IMR-90 (cell line): ENCODE results near the gene TEX35.

Experiments
- CEBPB ChIP-seq: IDR thresholded peaks from 2 replicates; pipeline ENCODE4 v1.6.1; 2012; ENCODE audit warnings: low read depth, low read length, improper control_type of control experiment
- CHD1 ChIP-seq: IDR thresholded peaks from 2 replicates; pipeline ENCODE4 v1.6.1; 2012; ENCODE audit warnings: low read depth, low read length, improper control_type of control experiment
- CTCF ChIP-seq: conservative IDR thresholded peaks from 2 replicates; pipeline ENCODE4 v1.5.1; 2012; ENCODE audit warnings: mild to moderate bottlenecking, low read depth, low read length, improper control_type of control experiment
- ELK1 ChIP-seq: fragments of 150-350 bp; IDR thresholded peaks from 2 replicates; pipeline ENCODE4 v1.6.1; 2016; ENCODE audit warnings: low read depth, mild to moderate bottlenecking, low read length, moderate library complexity, borderline replicate concordance
- FOS ChIP-seq: fragments of 150-350 bp; IDR thresholded peaks from 2 replicates; pipeline ENCODE4 v1.6.1; 2016; ENCODE audit warnings: low read depth, low read length
- MXI1 ChIP-seq: IDR thresholded peaks from 2 replicates; pipeline ENCODE4 v1.6.1; 2012; ENCODE audit warnings: low read depth, mild to moderate bottlenecking, low read length, moderate library complexity, borderline replicate concordance
- POLR2A ChIP-seq: IDR thresholded peaks from 2 replicates; pipeline ENCODE4 v1.6.1; 2012; ENCODE audit warnings: mild to moderate bottlenecking, low read depth, low read length
- RAD21 ChIP-seq: IDR thresholded peaks from 2 replicates; pipeline ENCODE4 v1.6.1; 2012; ENCODE audit warnings: low read length, improper control_type of control experiment
- RCOR1 ChIP-seq: IDR thresholded peaks from 2 replicates; pipeline ENCODE4 v1.6.1; 2012; ENCODE audit warnings: mild to moderate bottlenecking, low read length, improper control_type of control experiment; ENCODE audit not compliant: insufficient replicate concordance
- RFX5 ChIP-seq: IDR thresholded peaks from 2 replicates; pipeline ENCODE4 v1.8.0; 2012; ENCODE audit warnings: low read depth, mild to moderate bottlenecking, low read length, moderate library complexity

GRCh38 chr1:178464566-178464965, 48.3 kb upstream of the TEX35 start:
- TF ChIP-seq CTCF (no peak), RAD21 (no peak), POLR2A (no peak), FOS (no peak), RFX5 (no peak), CHD1 (no peak), MXI1 (no peak), RCOR1 (no peak), ELK1 (no peak), CEBPB (no peak)
